HCT116 (cell line): ENCODE results near the gene ACVR1B. TPM values are rescaled to one million over a fixed set of nuclear protein-coding genes. Genes with fewer than 3 reads are reported as not detected.

Experiments
- ATAC-seq: fragments of 200-7000 bp; cut with Tn5 transposase; 2 replicates; pipeline ENCODE4 v1.9.1; 2020; ENCODE audit warnings: mild to moderate bottlenecking, moderate library complexity
- BruUV-seq: library from RNA; stranded (reverse); fragments of 400-500 nt; replicated peaks from 2 replicates; lab custom pipeline; 2021; lab: Mats Ljungman, UMichigan
- CTCF ChIA-PET: fragments of 300-600 bp; sonication (Branson Sonifier 250); formaldehyde crosslinking; loops from one replicate; lab custom pipeline; 2021; ENCODE audit warnings: antibody characterized with exemption; lab: Charles Lee
- POLR2A ChIA-PET: fragments of 300-600, 350-600 bp; sonication (Branson Sonifier 250); formaldehyde crosslinking; loops from one replicate; lab custom pipeline; 2021; ENCODE audit warnings: antibody characterized with exemption; lab: Charles Lee
- RAD21 ChIA-PET, 2 experiments: fragments of 300-600 bp; sonication (Branson Sonifier 250); formaldehyde crosslinking; loops; one replicate each; lab custom pipeline; 2023; ENCODE audit warnings: low total read pairs in 2 of 2; ENCODE audit not compliant: uncharacterized antibody in 2 of 2, unreplicated experiment in 2 of 2, low non-redundant PET in 1 of 2; lab: Charles Lee
- DNase-seq: peaks from one replicate; pipeline ENCODE4 v3.0.0-alpha.2; 2010; ENCODE audit warnings: low read depth, low spot score
- H2AFZ ChIP-seq: fragments of 200-600 bp; shearing (Covaris generic), sonication (generic); 2 replicates; pipeline ENCODE4 v1.6.1; 2017; ENCODE audit warnings: low read depth, mixed run types, mixed read lengths, antibody characterized with exemption, low read length; ENCODE audit not compliant: poor library complexity, severe bottlenecking
- H3K27ac ChIP-seq: 2 replicates; pipeline ENCODE4 v1.5.1; 2012; ENCODE audit warnings: low read depth, low read length
- H3K27me3 ChIP-seq: fragments of 200-600 bp; sonication (generic); 2 replicates; pipeline ENCODE4 v1.6.1; 2016; ENCODE audit warnings: mixed run types, low read length, mixed read lengths; ENCODE audit not compliant: insufficient read depth
- H3K36me3 ChIP-seq, 2 experiments: fragments of 200-500 bp in 1 of 2; fragments of 200-600 bp in 1 of 2; sonication (Bioruptor generic) in 1 of 2; sonication (generic) in 1 of 2; 2 replicates each; pipeline versions ENCODE4 v1.5.1 to v1.6.1; 2014 to 2016; ENCODE audit warnings: low read length in 2 of 2, inconsistent platforms in 1 of 2, mixed read lengths in 1 of 2, mixed run types in 1 of 2; ENCODE audit not compliant: insufficient read depth in 2 of 2, control insufficient read depth in 1 of 2
- H3K4me1 ChIP-seq, 2 experiments: fragments of 200-600 bp in 1 of 2; sonication (generic) in 1 of 2; 2 replicates each; pipeline versions ENCODE4 v1.5.1 to v1.6.1; 2012 to 2017; ENCODE audit warnings: low read length in 2 of 2, inconsistent platforms in 1 of 2, mild to moderate bottlenecking in 1 of 2, mixed read lengths in 1 of 2, mixed run types in 1 of 2, moderate library complexity in 1 of 2; ENCODE audit not compliant: insufficient read depth in 2 of 2, control insufficient read depth in 1 of 2
- H3K4me2 ChIP-seq: fragments of 200-600 bp; sonication (generic); 2 replicates; pipeline ENCODE4 v1.6.1; 2017; ENCODE audit warnings: mixed run types, low read length, mixed read lengths
- H3K4me3 ChIP-seq, 2 experiments: fragments of 200-600 bp in 1 of 2; sonication (generic) in 1 of 2; replicated peaks in 1 of 2; 2 replicates each; pipeline ENCODE4 v1.5.1; 2011 to 2016; ENCODE audit warnings: low read length in 2 of 2, control low read depth in 1 of 2, low read depth in 1 of 2, mild to moderate bottlenecking in 1 of 2, mixed read lengths in 1 of 2, mixed run types in 1 of 2
- H3K79me2 ChIP-seq: fragments of 200-600 bp; sonication (generic); 2 replicates; pipeline ENCODE4 v1.6.1; 2017; ENCODE audit warnings: mild to moderate bottlenecking, mixed run types, low read length, moderate library complexity, mixed read lengths; ENCODE audit not compliant: insufficient read depth
- H3K9ac ChIP-seq: fragments of 200-600 bp; sonication (generic); 2 replicates; pipeline ENCODE4 v1.6.1; 2016; ENCODE audit warnings: low read length, mixed read lengths
- H3K9me2 ChIP-seq: fragments of 200-600 bp; sonication (generic), shearing (Covaris generic); 2 replicates; pipeline ENCODE4 v1.6.1; 2017; ENCODE audit warnings: mixed run types, mild to moderate bottlenecking, moderate library complexity; ENCODE audit not compliant: insufficient read depth
- H3K9me3 ChIP-seq, 2 experiments: fragments of 200-500 bp in 1 of 2; fragments of 200-600 bp in 1 of 2; sonication (Bioruptor generic) in 1 of 2; sonication (generic) in 1 of 2; 2 replicates each; pipeline ENCODE4 v1.6.1; 2014 to 2017; ENCODE audit warnings: low read length in 2 of 2, mixed read lengths in 2 of 2, inconsistent platforms in 1 of 2, low read depth in 1 of 2, mild to moderate bottlenecking in 1 of 2, mixed run types in 1 of 2, moderate library complexity in 1 of 2; ENCODE audit not compliant: control insufficient read depth in 1 of 2, insufficient read depth in 1 of 2
- H4K20me1 ChIP-seq: fragments of 200-600 bp; sonication (generic), shearing (Covaris generic); 2 replicates; pipeline ENCODE4 v1.6.1; 2017; ENCODE audit warnings: mixed run types, mild to moderate bottlenecking, moderate library complexity; ENCODE audit not compliant: insufficient read depth
- CBX3 ChIP-seq: IDR thresholded peaks from 2 replicates; pipeline ENCODE4 v1.6.1; 2012; ENCODE audit warnings: low read depth
- ELF1 ChIP-seq: IDR thresholded peaks from 2 replicates; pipeline ENCODE4 v1.6.1; 2012; ENCODE audit warnings: low read depth, borderline replicate concordance
- EZH2 ChIP-seq: fragments of 200-600 bp; sonication (generic); IDR thresholded peaks from 2 replicates; pipeline ENCODE4 v1.6.1; 2017; ENCODE audit warnings: antibody characterized with exemption, mixed run types
- EZH2phosphoT487 ChIP-seq: fragments of 200-600 bp; IDR thresholded peaks from 2 replicates; pipeline ENCODE4 v1.6.1; 2018; ENCODE audit warnings: antibody characterized with exemption, borderline replicate concordance
- FOSL1 ChIP-seq: IDR thresholded peaks from 2 replicates; pipeline ENCODE4 v1.6.1; 2012; ENCODE audit warnings: low read depth
- JUND ChIP-seq: IDR thresholded peaks from 2 replicates; pipeline ENCODE4 v1.6.1; 2012
- POLR2AphosphoS5 ChIP-seq: IDR thresholded peaks from 2 replicates; pipeline ENCODE4 v1.6.1; 2011; ENCODE audit warnings: mild to moderate bottlenecking, low read depth, low read length, moderate library complexity
- REST ChIP-seq: IDR thresholded peaks from 2 replicates; pipeline ENCODE4 v1.6.1; 2012; ENCODE audit warnings: low read depth
- SRF ChIP-seq: IDR thresholded peaks from 2 replicates; pipeline ENCODE4 v1.6.1; 2012; ENCODE audit warnings: low read depth
- TCF7L2 ChIP-seq: IDR thresholded peaks from 2 replicates; pipeline ENCODE4 v1.7.0; 2011; ENCODE audit warnings: borderline replicate concordance, inconsistent platforms; ENCODE audit not compliant: insufficient read depth, insufficient read length; ENCODE audit errors: extremely low read depth
- YY1 ChIP-seq: IDR thresholded peaks from 2 replicates; pipeline ENCODE4 v1.6.1; 2011; ENCODE audit warnings: low read length, low read depth, moderate library complexity, mild to moderate bottlenecking; ENCODE audit not compliant: insufficient replicate concordance; ENCODE audit errors: extremely low read depth
- ZBTB33 ChIP-seq: IDR thresholded peaks from 2 replicates; pipeline ENCODE4 v1.6.1; 2011; ENCODE audit warnings: mild to moderate bottlenecking, low read length, moderate library complexity; ENCODE audit not compliant: insufficient replicate concordance; ENCODE audit errors: extremely low read depth
- ZFX ChIP-seq: fragments of 450-650 bp; IDR thresholded peaks from 2 replicates; pipeline ENCODE4 v1.6.1; 2017
- intact Hi-C: fragments of 100-400 bp; cut with micrococcal nuclease; formaldehyde crosslinking; loops from 2 replicates; pipeline ENCODE4 v1.10.0; 2022
- total RNA-seq: library from RNA; stranded (reverse); gene quantifications from one replicate; pipeline ENCODE4 v1.2.1, GENCODE V29; 2021; ENCODE audit not compliant: unreplicated experiment
- TF ChIP-seq, protein P1 (sequence below): IDR thresholded peaks from 2 replicates; pipeline ENCODE4 v1.6.1; 2012
- TF ChIP-seq, protein P2 (sequence below): IDR thresholded peaks from 2 replicates; pipeline ENCODE4 v1.6.1; 2012

The ACVR1B gene
- total RNA-seq, 1 experiment from 2014 or later: 22.7 TPM

- Histone ChIP-seq H3K9me2 (no peaks in the 10 kb centered on the region), H3K4me3 (peak overlapping the region; percentile 47 to 62), H3K27me3 (no peaks in the 10 kb centered on the region), H3K4me2 (peak overlapping the region; percentile 86), H3K27ac (peak overlapping the region; percentile 77), H3K9me3 (no peaks in the 10 kb centered on the region), H3K36me3 (no peaks in the 10 kb centered on the region), H3K4me1 (peaks cover 24 to 60% of the 10 kb centered on the region in 2 experiments), H2AFZ (no peak overlapping the region), H3K79me2 (no peaks in the 10 kb centered on the region), H3K9ac (peak overlapping the region; percentile 64), H4K20me1 (no peaks in the 10 kb centered on the region)
- ChIA-PET CTCF (interaction anchor here (0.8 to 8.6 kb wide), 29 partner anchors 8 to 603 kb away, joined by 3 to 174 read pairs (median 10); partner anchors contain the start of genes ATG101, NR4A1, SMIM41 and TAMALIN), POLR2A (interaction anchor here (0.6 to 3.4 kb wide), 8 partner anchors 9 to 1343 kb away, joined by 3 to 18 read pairs (median 6); partner anchors contain the start of genes ATG101, EIF4B and NR4A1), RAD21 (interaction anchor here (0.6 to 3.0 kb wide), 10 partner anchors 20 to 97 kb away, joined by 3 to 21 read pairs (median 5); partner anchors contain the start of gene ATG101 (in 1 of the 2))
- ATAC-seq (no peak), DNase-seq (no peak)
- BruUV-seq: TSS peak; percentile 92
- intact Hi-C loops: loop anchor here (1.0 to 5.0 kb wide), 2 partner anchors 20 to 132 kb away; no protein-coding TSS in a partner anchor
- TF ChIP-seq EZH2phosphoT487: no peak
- TF ChIP-seq FOSL1: no peak
- TF ChIP-seq ELF1: no peak
- TF ChIP-seq ZFX: no peak
- TF ChIP-seq YY1: no peak
- no peak for TF ChIP-seq EZH2
- TF ChIP-seq ZBTB33: no peak
- TF ChIP-seq REST: no peak
- TF ChIP-seq POLR2AphosphoS5: no peak
- no peak for TF ChIP-seq SRF
- TF ChIP-seq, protein P1, sequence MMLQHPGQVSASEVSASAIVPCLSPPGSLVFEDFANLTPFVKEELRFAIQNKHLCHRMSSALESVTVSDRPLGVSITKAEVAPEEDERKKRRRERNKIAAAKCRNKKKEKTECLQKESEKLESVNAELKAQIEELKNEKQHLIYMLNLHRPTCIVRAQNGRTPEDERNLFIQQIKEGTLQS: no peak
- TF ChIP-seq, protein P2, sequence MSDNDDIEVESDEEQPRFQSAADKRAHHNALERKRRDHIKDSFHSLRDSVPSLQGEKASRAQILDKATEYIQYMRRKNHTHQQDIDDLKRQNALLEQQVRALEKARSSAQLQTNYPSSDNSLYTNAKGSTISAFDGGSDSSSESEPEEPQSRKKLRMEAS: no peak
- no peak for TF ChIP-seq CBX3
- no peak for TF ChIP-seq JUND
- TF ChIP-seq TCF7L2: no peak
Measured at GRCh38 chr12:52023976-52024688, 72.6 kb downstream of the ACVR1B start.
